RPMI7951 (cell line): ENCODE data around the gene TNFRSF4. TPM values are rescaled to one million over a fixed set of nuclear protein-coding genes. Genes with fewer than 3 reads are reported as not detected.
"Not testable (repeated sequence)": the region's sequence is repeated elsewhere in the genome, so short reads cannot be mapped to it uniquely, and the experiment has no call there.

Experiments used
- DNase-seq: peaks from one replicate; pipeline ENCODE4 v3.0.0-alpha.2; 2012; ENCODE audit warnings: low read depth
- total RNA-seq: library from RNA; depleted of rRNA; stranded (reverse); fragments of >200 nt; shearing (Covaris generic); gene quantifications from 2 replicates; pipeline ENCODE4 v1.2.3, GENCODE V29; 2014; rRNA removed

Gene TNFRSF4
- 0.10 TPM in 1 of 2 replicates, not detected in the other for total RNA-seq

GRCh38 chr1:1213345-1214265 lies at the start of gene TNFRSF4:
Gene TNFRSF4, minus strand, starts transcription at chr1:1214153. Its CDS starts 26 bp downstream, at chr1:1214127.
- DNase-seq, result no peak

- DNase-seq, result no peak
Measured at GRCh38 chr1:1262758-1263157, 48.8 kb upstream of the TNFRSF4 start.

- DNase-seq, result no peak
Measured at GRCh38 chr1:1262071-1262470, 48.1 kb upstream of the TNFRSF4 start.

GRCh38 chr1:1260843-1261560 lies 47.0 kb upstream of the TNFRSF4 start:
- no peak for DNase-seq

GRCh38 chr1:1259951-1260600 lies 46.1 kb upstream of the TNFRSF4 start:
- no peak for DNase-seq

- DNase-seq, result no peak
Measured at GRCh38 chr1:1259540-1259939, 45.6 kb upstream of the TNFRSF4 start.

- DNase-seq, result no peak
Measured at GRCh38 chr1:1259119-1259488, 45.2 kb upstream of the TNFRSF4 start.

GRCh38 chr1:1256956-1257871 lies 43.3 kb upstream of the TNFRSF4 start:
- no peak for DNase-seq

GRCh38 chr1:1255611-1256010 lies 41.7 kb upstream of the TNFRSF4 start:
- DNase-seq, result no peak

- DNase-seq, result no peak
Measured at GRCh38 chr1:1255078-1255477, 41.1 kb upstream of the TNFRSF4 start.

- no peak for DNase-seq
Measured at GRCh38 chr1:1254667-1254998, 40.7 kb upstream of the TNFRSF4 start.

GRCh38 chr1:1253972-1254666 lies 40.2 kb upstream of the TNFRSF4 start:
- no peak for DNase-seq

GRCh38 chr1:1253314-1253713 lies 39.4 kb upstream of the TNFRSF4 start:
- DNase-seq, result no peak

- no peak for DNase-seq
Measured at GRCh38 chr1:1250786-1251284, 36.9 kb upstream of the TNFRSF4 start.

- not testable (repeated sequence) for DNase-seq
Measured at GRCh38 chr1:1248009-1248913, 34.3 kb upstream of the TNFRSF4 start.

GRCh38 chr1:1247341-1247913 lies 33.5 kb upstream of the TNFRSF4 start:
- DNase-seq, result no peak

GRCh38 chr1:1246577-1247340 lies 32.8 kb upstream of the TNFRSF4 start, which contains the start of gene C1QTNF12:
Gene C1QTNF12, minus strand, starts transcription at chr1:1246722. Its CDS starts 32 bp downstream, at chr1:1246690.
- no peak for DNase-seq
